ENCODE measurements around the gene DUSP14. TPM values are rescaled to one million over a fixed set of nuclear protein-coding genes. Genes with fewer than 3 reads are reported as not detected.

DUSP14 gene
- total and polyA plus RNA-seq, 2 experiments from 2014 or later: 36.7 to 38.7 TPM

DNA sequence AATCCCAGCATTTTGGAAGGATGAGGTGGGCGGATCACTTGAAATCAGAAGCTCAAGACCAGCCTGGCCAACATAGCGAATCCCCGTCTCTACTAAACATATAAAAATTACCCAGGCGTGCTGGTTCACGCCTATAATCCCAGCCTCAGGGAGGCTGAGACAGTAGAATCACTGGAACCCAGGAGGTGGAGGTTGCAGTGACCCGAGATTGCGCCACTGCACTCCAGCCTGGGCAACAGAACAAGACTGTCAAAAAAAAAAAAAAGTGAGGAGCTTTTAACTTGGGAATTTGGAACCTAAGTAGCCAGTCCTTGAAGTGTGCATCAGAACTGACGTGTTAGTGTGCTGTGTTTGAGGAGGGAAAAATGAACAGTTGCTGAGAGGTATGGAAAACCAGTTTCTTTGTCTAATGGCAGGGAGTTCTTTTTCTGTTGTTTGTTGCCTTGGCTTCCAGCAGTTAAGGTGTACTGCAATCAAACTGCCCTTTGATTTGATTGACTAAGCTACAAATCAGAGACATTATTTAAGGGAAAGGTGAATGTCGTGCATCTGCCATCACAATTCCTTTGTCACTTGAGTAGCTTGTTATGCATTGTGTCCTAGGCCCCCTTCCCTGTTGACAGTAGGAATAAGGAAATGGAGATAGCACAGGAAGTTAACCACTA, 8.6 kb upstream of the DUSP14 start (continued):
- TF ChIP-seq, protein P1, sequence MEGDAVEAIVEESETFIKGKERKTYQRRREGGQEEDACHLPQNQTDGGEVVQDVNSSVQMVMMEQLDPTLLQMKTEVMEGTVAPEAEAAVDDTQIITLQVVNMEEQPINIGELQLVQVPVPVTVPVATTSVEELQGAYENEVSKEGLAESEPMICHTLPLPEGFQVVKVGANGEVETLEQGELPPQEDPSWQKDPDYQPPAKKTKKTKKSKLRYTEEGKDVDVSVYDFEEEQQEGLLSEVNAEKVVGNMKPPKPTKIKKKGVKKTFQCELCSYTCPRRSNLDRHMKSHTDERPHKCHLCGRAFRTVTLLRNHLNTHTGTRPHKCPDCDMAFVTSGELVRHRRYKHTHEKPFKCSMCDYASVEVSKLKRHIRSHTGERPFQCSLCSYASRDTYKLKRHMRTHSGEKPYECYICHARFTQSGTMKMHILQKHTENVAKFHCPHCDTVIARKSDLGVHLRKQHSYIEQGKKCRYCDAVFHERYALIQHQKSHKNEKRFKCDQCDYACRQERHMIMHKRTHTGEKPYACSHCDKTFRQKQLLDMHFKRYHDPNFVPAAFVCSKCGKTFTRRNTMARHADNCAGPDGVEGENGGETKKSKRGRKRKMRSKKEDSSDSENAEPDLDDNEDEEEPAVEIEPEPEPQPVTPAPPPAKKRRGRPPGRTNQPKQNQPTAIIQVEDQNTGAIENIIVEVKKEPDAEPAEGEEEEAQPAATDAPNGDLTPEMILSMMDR (conservative IDR thresholded peaks at IDR 0.05; ENCODE audit: low read depth in 2 of 2): no peak
- TF ChIP-seq CREB1 (CRISPR knock-in tag; IDR thresholded peaks at IDR 0.05; ENCODE audit: low read depth) (no peak), NANOG (IDR thresholded peaks at IDR 0.05; ENCODE audit: borderline replicate concordance) (no peak)

GRCh38 chr17:37483311-37484039, 6.2 kb upstream of the DUSP14 start:
- Histone ChIP-seq H3F3A (replicated peaks; ENCODE audit: low read depth) (no peaks in the 10 kb centered on the region), H3K4me2 (0 out of 2 replicates have a peak overlapping the region, but pooled peaks have one; percentile 13), H3K27ac (ENCODE audit: low read depth) (no peak overlapping the region; the same call in 1 of the 2 replicates), H3K79me2 (replicated peaks; ENCODE audit: insufficient read depth) (no peaks in the 10 kb centered on the region), H3K9me2 (ENCODE audit: insufficient read depth) (no peaks in the 10 kb centered on the region), H3K27me3 (ENCODE audit: insufficient read depth) (no peaks in the 10 kb centered on the region), H3K4me3 (no peak overlapping the region), H4K20me1 (replicated peaks; ENCODE audit: insufficient read depth) (no peaks in the 10 kb centered on the region), H3K36me3 (ENCODE audit: insufficient read depth) (no peaks in the 10 kb centered on the region), H3K4me1 (ENCODE audit: insufficient read depth) (peaks cover 28% of the 10 kb centered on the region), H2AFZ (no peak overlapping the region)
- peak; percentile 56 for DNase-seq (ENCODE audit: low spot score)
- H3K4me1 Mint-ChIP-seq: peaks cover 38% of the 10 kb centered on the region
- peak overlapping the region; percentile 51 for H3K27ac Mint-ChIP-seq
- H3K4me3 Mint-ChIP-seq: no peak overlapping the region
- peaks cover 7% of the 10 kb centered on the region; the same call in 2 of the 3 replicates for H3K36me3 Mint-ChIP-seq (ENCODE audit: low read depth)
- peak; percentile 16; the same call in 1 of the 3 replicates for ATAC-seq
- H3K27me3 Mint-ChIP-seq (ENCODE audit: insufficient read depth, low read depth, poor library complexity): peaks cover 3% of the 10 kb centered on the region
- no peaks in the 10 kb centered on the region for H3K9me3 Mint-ChIP-seq
- no peak for TF ChIP-seq ZNF462 (CRISPR knock-in tag; IDR thresholded peaks at IDR 0.05)
- TF ChIP-seq EZH2phosphoT487 (IDR thresholded peaks at IDR 0.05; ENCODE audit: unreplicated experiment): no peak
- no peak for TF ChIP-seq CREB1 (CRISPR knock-in tag; IDR thresholded peaks at IDR 0.05; ENCODE audit: low read depth)
- TF ChIP-seq, protein P2, sequence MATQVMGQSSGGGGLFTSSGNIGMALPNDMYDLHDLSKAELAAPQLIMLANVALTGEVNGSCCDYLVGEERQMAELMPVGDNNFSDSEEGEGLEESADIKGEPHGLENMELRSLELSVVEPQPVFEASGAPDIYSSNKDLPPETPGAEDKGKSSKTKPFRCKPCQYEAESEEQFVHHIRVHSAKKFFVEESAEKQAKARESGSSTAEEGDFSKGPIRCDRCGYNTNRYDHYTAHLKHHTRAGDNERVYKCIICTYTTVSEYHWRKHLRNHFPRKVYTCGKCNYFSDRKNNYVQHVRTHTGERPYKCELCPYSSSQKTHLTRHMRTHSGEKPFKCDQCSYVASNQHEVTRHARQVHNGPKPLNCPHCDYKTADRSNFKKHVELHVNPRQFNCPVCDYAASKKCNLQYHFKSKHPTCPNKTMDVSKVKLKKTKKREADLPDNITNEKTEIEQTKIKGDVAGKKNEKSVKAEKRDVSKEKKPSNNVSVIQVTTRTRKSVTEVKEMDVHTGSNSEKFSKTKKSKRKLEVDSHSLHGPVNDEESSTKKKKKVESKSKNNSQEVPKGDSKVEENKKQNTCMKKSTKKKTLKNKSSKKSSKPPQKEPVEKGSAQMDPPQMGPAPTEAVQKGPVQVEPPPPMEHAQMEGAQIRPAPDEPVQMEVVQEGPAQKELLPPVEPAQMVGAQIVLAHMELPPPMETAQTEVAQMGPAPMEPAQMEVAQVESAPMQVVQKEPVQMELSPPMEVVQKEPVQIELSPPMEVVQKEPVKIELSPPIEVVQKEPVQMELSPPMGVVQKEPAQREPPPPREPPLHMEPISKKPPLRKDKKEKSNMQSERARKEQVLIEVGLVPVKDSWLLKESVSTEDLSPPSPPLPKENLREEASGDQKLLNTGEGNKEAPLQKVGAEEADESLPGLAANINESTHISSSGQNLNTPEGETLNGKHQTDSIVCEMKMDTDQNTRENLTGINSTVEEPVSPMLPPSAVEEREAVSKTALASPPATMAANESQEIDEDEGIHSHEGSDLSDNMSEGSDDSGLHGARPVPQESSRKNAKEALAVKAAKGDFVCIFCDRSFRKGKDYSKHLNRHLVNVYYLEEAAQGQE (IDR thresholded peaks at IDR 0.05; ENCODE audit: unreplicated experiment): no peak
- no peak for TF ChIP-seq ZNF114 (CRISPR knock-in tag; IDR thresholded peaks at IDR 0.05)
- no peak for TF ChIP-seq ZNF331 (CRISPR knock-in tag; IDR thresholded peaks at IDR 0.05; ENCODE audit: low read depth)
- TF ChIP-seq, protein P1 (conservative IDR thresholded peaks at IDR 0.05; ENCODE audit: low read depth in 2 of 2): no peak

All from GM23338 (cell line).